ENCODE data around the gene ATP8A1. TPM values are rescaled to one million over a fixed set of nuclear protein-coding genes. Genes with fewer than 3 reads are reported as not detected.

ATP8A1 gene
- total RNA-seq, 2 experiments from 2014 or later: 37.2 to 38.5 TPM

GRCh38 chr4:42523066-42523718 is 133.7 kb downstream of the ATP8A1 start:
- H3K27me3 Mint-ChIP-seq (ENCODE audit: low read depth): no peaks in the 10 kb centered on the region
- H3K36me3 Mint-ChIP-seq (ENCODE audit: low read depth): peaks cover 18% of the 10 kb centered on the region
- no peaks in the 10 kb centered on the region for H3K4me1 Mint-ChIP-seq (ENCODE audit: low read depth)
- ChIA-PET CTCF (interaction anchor here (0.7 to 2.1 kb wide), 2 partner anchors 11 to 152 kb away, joined by 3 to 5 read pairs; no protein-coding TSS in a partner anchor), POLR2A (no interaction called here)
- no peak for DNase-seq
- no peak overlapping the region for H3K4me3 Mint-ChIP-seq
- no peak overlapping the region for H3K27ac Mint-ChIP-seq
- no peak for ATAC-seq
- H3K9me3 Mint-ChIP-seq (ENCODE audit: insufficient read depth): no peaks in the 10 kb centered on the region

GRCh38 chr4:42519803-42520417 is 137.0 kb downstream of the ATP8A1 start:
- CTCF ChIA-PET: interaction anchor here (0.6 to 4.6 kb wide), 26 partner anchors 12 to 345 kb away, joined by 3 to 55 read pairs (median 4); no protein-coding TSS in a partner anchor
- ATAC-seq (peak; percentile 47), DNase-seq (peak; percentile 66)
- Mint-ChIP-seq H3K4me3 (no peak overlapping the region), H3K9me3 (ENCODE audit: insufficient read depth) (no peaks in the 10 kb centered on the region), H3K27ac (no peak overlapping the region), H3K36me3 (ENCODE audit: low read depth) (peaks cover 20% of the 10 kb centered on the region), H3K27me3 (ENCODE audit: low read depth) (no peaks in the 10 kb centered on the region), H3K4me1 (ENCODE audit: low read depth) (peaks cover 5% of the 10 kb centered on the region)
- POLR2A ChIA-PET: no interaction called here

GRCh38 chr4:42515156-42515884 is 141.6 kb downstream of the ATP8A1 start:
- POLR2A ChIA-PET: no interaction called here
- DNase-seq: no peak
- no peaks in the 10 kb centered on the region for H3K27me3 Mint-ChIP-seq (ENCODE audit: low read depth)
- no peak for ATAC-seq
- peaks cover 5% of the 10 kb centered on the region for H3K4me1 Mint-ChIP-seq (ENCODE audit: low read depth)
- no peak overlapping the region for H3K4me3 Mint-ChIP-seq
- CTCF ChIA-PET: interaction anchor here (1.0 kb wide), 1 partner anchor 234 kb away, joined by 3 read pairs; no protein-coding TSS in a partner anchor
- H3K27ac Mint-ChIP-seq: no peak overlapping the region
- peaks cover 11% of the 10 kb centered on the region for H3K36me3 Mint-ChIP-seq (ENCODE audit: low read depth)
- no peaks in the 10 kb centered on the region for H3K9me3 Mint-ChIP-seq (ENCODE audit: insufficient read depth)

GRCh38 chr4:42513748-42514492 is 143.0 kb downstream of the ATP8A1 start:
- no peak overlapping the region for H3K27ac Mint-ChIP-seq
- peaks cover 5% of the 10 kb centered on the region for H3K4me1 Mint-ChIP-seq (ENCODE audit: low read depth)
- H3K4me3 Mint-ChIP-seq: no peak overlapping the region
- no peak for DNase-seq
- CTCF ChIA-PET: interaction anchor here (1.4 kb wide), 1 partner anchor 12 kb away, joined by 6 read pairs; no protein-coding TSS in a partner anchor
- H3K9me3 Mint-ChIP-seq (ENCODE audit: insufficient read depth): no peaks in the 10 kb centered on the region
- no peak for ATAC-seq
- H3K27me3 Mint-ChIP-seq (ENCODE audit: low read depth): no peaks in the 10 kb centered on the region
- POLR2A ChIA-PET: interaction anchor here (0.6 kb wide), 1 partner anchor 234 kb away, joined by 4 read pairs; no protein-coding TSS in a partner anchor
- H3K36me3 Mint-ChIP-seq (ENCODE audit: low read depth): peaks cover 9% of the 10 kb centered on the region

- CTCF ChIA-PET: interaction anchor here (1.8 to 8.0 kb wide), 2 partner anchors 7 to 141 kb away, joined by 8 to 55 read pairs; no protein-coding TSS in a partner anchor
- no peak overlapping the region for H3K27ac Mint-ChIP-seq
- no peak for ATAC-seq
These were observed 144.7 kb downstream of the ATP8A1 start for GRCh38 chr4:42512226-42512625.

GRCh38 chr4:42510225-42510624 is 146.7 kb downstream of the ATP8A1 start:
- Mint-ChIP-seq H3K27me3 (ENCODE audit: low read depth) (no peaks in the 10 kb centered on the region), H3K27ac (no peak overlapping the region), H3K4me3 (no peak overlapping the region), H3K36me3 (ENCODE audit: low read depth) (peaks cover 24% of the 10 kb centered on the region), H3K4me1 (ENCODE audit: low read depth) (no peaks in the 10 kb centered on the region), H3K9me3 (ENCODE audit: insufficient read depth) (no peaks in the 10 kb centered on the region)
- CTCF ChIA-PET: interaction anchor here (0.9 to 8.0 kb wide), 6 partner anchors 9 to 355 kb away, joined by 3 to 55 read pairs (median 3); no protein-coding TSS in a partner anchor
- ATAC-seq: no peak
- DNase-seq: no peak
- POLR2A ChIA-PET: no interaction called here

More at GRCh38 chr4:42512226-42512625, 144.7 kb downstream of the ATP8A1 start:
- no peak overlapping the region for H3K4me3 Mint-ChIP-seq
- peaks cover 11% of the 10 kb centered on the region for H3K36me3 Mint-ChIP-seq (ENCODE audit: low read depth)
- H3K9me3 Mint-ChIP-seq (ENCODE audit: insufficient read depth): no peaks in the 10 kb centered on the region
- DNase-seq: no peak
- peaks cover 5% of the 10 kb centered on the region for H3K4me1 Mint-ChIP-seq (ENCODE audit: low read depth)
- POLR2A ChIA-PET: no interaction called here
- H3K27me3 Mint-ChIP-seq (ENCODE audit: low read depth): no peaks in the 10 kb centered on the region

- DNase-seq (no peak), ATAC-seq (no peak)
- Mint-ChIP-seq H3K4me1 (ENCODE audit: low read depth) (no peaks in the 10 kb centered on the region), H3K9me3 (ENCODE audit: insufficient read depth) (no peaks in the 10 kb centered on the region), H3K4me3 (no peak overlapping the region), H3K27me3 (ENCODE audit: low read depth) (no peaks in the 10 kb centered on the region), H3K36me3 (ENCODE audit: low read depth) (peaks cover 22% of the 10 kb centered on the region), H3K27ac (no peak overlapping the region)
- CTCF ChIA-PET: interaction anchor here (1.5 to 2.1 kb wide), 2 partner anchors 12 to 18 kb away, joined by 5 to 6 read pairs; no protein-coding TSS in a partner anchor
- POLR2A ChIA-PET: interaction anchor here (0.6 kb wide), 1 partner anchor 65 kb away, joined by 3 read pairs; no protein-coding TSS in a partner anchor
These were observed 155.1 kb downstream of the ATP8A1 start for GRCh38 chr4:42501624-42502401.

GRCh38 chr4:42498040-42498439 is 158.9 kb downstream of the ATP8A1 start:
- ChIA-PET POLR2A (no interaction called here), CTCF (interaction anchor here (1.0 to 3.3 kb wide), 3 partner anchors 12 to 70 kb away, joined by 3 to 12 read pairs (median 3); no protein-coding TSS in a partner anchor)
- Mint-ChIP-seq H3K36me3 (ENCODE audit: low read depth) (peaks cover 3% of the 10 kb centered on the region), H3K4me1 (ENCODE audit: low read depth) (no peaks in the 10 kb centered on the region), H3K27me3 (ENCODE audit: low read depth) (no peaks in the 10 kb centered on the region), H3K4me3 (no peak overlapping the region), H3K27ac (no peak overlapping the region), H3K9me3 (ENCODE audit: insufficient read depth) (no peaks in the 10 kb centered on the region)
- DNase-seq (no peak), ATAC-seq (no peak)

GRCh38 chr4:42497142-42497910 is 159.6 kb downstream of the ATP8A1 start:
- Mint-ChIP-seq H3K36me3 (ENCODE audit: low read depth) (peaks cover 3% of the 10 kb centered on the region), H3K9me3 (ENCODE audit: insufficient read depth) (no peaks in the 10 kb centered on the region), H3K27me3 (ENCODE audit: low read depth) (no peaks in the 10 kb centered on the region), H3K4me1 (ENCODE audit: low read depth) (no peaks in the 10 kb centered on the region), H3K27ac (no peak overlapping the region), H3K4me3 (no peak overlapping the region)
- DNase-seq (no peak), ATAC-seq (no peak)
- POLR2A ChIA-PET: no interaction called here
- CTCF ChIA-PET: interaction anchor here (1.0 to 3.3 kb wide), 3 partner anchors 13 to 71 kb away, joined by 3 to 12 read pairs (median 3); no protein-coding TSS in a partner anchor

GRCh38 chr4:42492962-42493361 is 163.9 kb downstream of the ATP8A1 start:
- CTCF ChIA-PET: no interaction called here
- ATAC-seq (no peak), DNase-seq (no peak)
- H3K27me3 Mint-ChIP-seq (ENCODE audit: low read depth): no peaks in the 10 kb centered on the region
- H3K4me1 Mint-ChIP-seq (ENCODE audit: low read depth): no peaks in the 10 kb centered on the region
- POLR2A ChIA-PET: no interaction called here
- H3K9me3 Mint-ChIP-seq (ENCODE audit: insufficient read depth): no peaks in the 10 kb centered on the region
- no peak overlapping the region for H3K4me3 Mint-ChIP-seq
- peaks cover 2% of the 10 kb centered on the region for H3K36me3 Mint-ChIP-seq (ENCODE audit: low read depth)
- H3K27ac Mint-ChIP-seq: no peak overlapping the region

Measured in activated CD8-positive, alpha-beta T cell treated with anti-CD3 and anti-CD28 coated beads, Interleukin-2, amount 10 ng/mL, durations not matched to agents 7 days and 5 days (primary cell).